Upper lobe of left lung (tissue), 6 donors: Measurements from ENCODE around the gene MYO18B. TPM values are rescaled to one million over a fixed set of nuclear protein-coding genes. Genes with fewer than 3 reads are reported as not detected.
"Not testable (repeated sequence)": the region's sequence is repeated elsewhere in the genome, so short reads cannot be mapped to it uniquely, and the experiment has no call there.

Experiments
- ATAC-seq, 2 donors: fragments of 200-7000 bp; cut with Tn5 transposase; one replicate each; pipeline ENCODE4 v1.9.1; 2022; ENCODE audit warnings: mild to moderate bottlenecking in 2 of 2, moderate library complexity in 2 of 2; ENCODE audit not compliant: low FRiP score in 2 of 2
- DNase-seq, 2 donors: peaks; one replicate each; pipeline ENCODE4 v3.0.0-alpha.2; 2019 to 2020
- H3K27ac ChIP-seq, 4 donors: fragments of 200-600 bp; sonication (generic); one replicate each; pipeline ENCODE4 v1.5.1; 2016 to 2019
- H3K27me3 ChIP-seq, 4 donors: fragments of 200-600 bp; sonication (generic); one replicate each; pipeline ENCODE4 v1.5.1; 2017 to 2019
- H3K36me3 ChIP-seq, 4 donors: fragments of 200-600 bp; sonication (generic); one replicate each; pipeline ENCODE4 v1.5.1; 2016 to 2019
- H3K4me1 ChIP-seq, 4 donors: fragments of 200-600 bp; sonication (generic); one replicate each; pipeline ENCODE4 v1.5.1; 2018 to 2019
- H3K4me3 ChIP-seq, 4 donors: fragments of 200-600 bp; sonication (generic); one replicate each; pipeline ENCODE4 v1.5.1; 2017 to 2019; ENCODE audit warnings: mild to moderate bottlenecking in 2 of 4, moderate library complexity in 1 of 4
- H3K9me3 ChIP-seq, 4 donors: fragments of 200-600 bp; sonication (generic); one replicate each; pipeline ENCODE4 v1.5.1; 2018 to 2019
- EP300 ChIP-seq, 4 donors: sonication (generic); formaldehyde crosslinking; IDR thresholded peaks; one replicate each; pipeline ENCODE4 v1.5.1; 2017; ENCODE audit warnings: antibody characterized with exemption in 4 of 4, control low read depth in 2 of 4
- POLR2A ChIP-seq, 4 donors: fragments of 450-650 bp; IDR thresholded peaks; one replicate each; pipeline ENCODE4 v1.5.1; 2016 to 2017; ENCODE audit warnings: antibody characterized with exemption in 4 of 4, mild to moderate bottlenecking in 2 of 4
- POLR2AphosphoS5 ChIP-seq, 2 donors: sonication (generic); formaldehyde crosslinking; IDR thresholded peaks; one replicate each; pipeline ENCODE4 v1.5.1; 2017; ENCODE audit warnings: antibody characterized with exemption in 2 of 2
- WGBS, 2 donors: methylation state at CpG; one replicate each; pipeline ENCODE4 v1.1.5; 2017 to 2018; 5-methylcytosine and 5-hydroxymethylcytosine counted together
- total RNA-seq, 6 donors: library from RNA; depleted of rRNA in 4 of 6; stranded (reverse); fragments of >200 nt in 4 of 6; gene quantifications; one replicate each; pipeline versions ENCODE4 v1.1.0 to v1.2.1, GENCODE V29; 2016 to 2021
- TF ChIP-seq, protein P1 (sequence below), 6 experiments: fragments of 450-650 bp in 4 of 6; fragments of 200-600 bp in 2 of 6; sonication (generic) in 2 of 6; IDR thresholded peaks; one replicate each; pipeline ENCODE4 v1.5.1; 2016 to 2019; ENCODE audit warnings: antibody characterized with exemption in 6 of 6
- donor health status: DM: no; HTN: no; CAD: no; lungs with moderate emphysema.
- donor health status: DM: no; HTN: yes; CAD: no; lungs with severe emphysema.

MYO18B gene
- total RNA-seq, 6 donors from 2014 or later = 0.09 to 1.3 (median 0.17) TPM; not detected in 3

DNA sequence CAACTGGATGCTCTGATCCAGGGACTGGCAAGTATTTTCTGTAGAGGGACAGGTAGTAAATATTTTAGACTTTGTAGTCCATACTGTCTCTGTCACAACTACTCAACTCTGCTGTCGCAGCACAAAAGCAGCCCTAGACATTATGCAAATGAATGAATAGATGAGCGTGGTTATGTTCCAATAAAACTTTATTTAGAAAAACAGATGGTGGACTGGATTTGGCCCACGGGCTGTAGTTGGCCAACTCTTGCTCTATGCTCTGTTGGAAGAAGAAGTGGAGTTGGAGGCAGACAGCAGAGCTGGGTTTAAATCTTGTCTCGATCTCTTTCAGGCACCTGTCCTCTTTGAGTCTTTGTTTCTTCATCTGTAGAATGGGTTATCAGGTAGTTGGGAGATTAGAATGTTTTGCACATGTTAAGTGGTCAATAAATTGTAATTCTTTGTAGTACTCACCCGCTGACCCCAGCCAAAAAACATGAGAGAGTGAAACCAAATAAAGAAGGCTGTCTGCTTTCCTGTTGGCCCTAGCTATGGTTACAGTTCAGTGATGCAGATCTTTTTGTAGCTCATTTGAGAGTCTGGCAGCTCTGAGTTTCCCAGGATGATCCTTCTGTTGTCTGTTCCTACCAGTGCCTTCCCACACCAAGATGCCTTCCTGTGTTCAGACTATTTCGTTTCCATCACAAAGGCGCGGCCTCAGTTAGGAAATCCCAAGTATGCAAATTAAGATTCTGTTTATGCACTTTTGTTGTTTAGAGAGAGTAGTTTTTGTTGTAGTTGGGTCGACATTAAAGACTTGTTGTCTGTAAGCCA is 229.2 kb downstream of the MYO18B start:
- ATAC-seq = no peak
- TF ChIP-seq POLR2AphosphoS5 (IDR thresholded peaks at IDR 0.05) = no peak
- TF ChIP-seq, protein P1, sequence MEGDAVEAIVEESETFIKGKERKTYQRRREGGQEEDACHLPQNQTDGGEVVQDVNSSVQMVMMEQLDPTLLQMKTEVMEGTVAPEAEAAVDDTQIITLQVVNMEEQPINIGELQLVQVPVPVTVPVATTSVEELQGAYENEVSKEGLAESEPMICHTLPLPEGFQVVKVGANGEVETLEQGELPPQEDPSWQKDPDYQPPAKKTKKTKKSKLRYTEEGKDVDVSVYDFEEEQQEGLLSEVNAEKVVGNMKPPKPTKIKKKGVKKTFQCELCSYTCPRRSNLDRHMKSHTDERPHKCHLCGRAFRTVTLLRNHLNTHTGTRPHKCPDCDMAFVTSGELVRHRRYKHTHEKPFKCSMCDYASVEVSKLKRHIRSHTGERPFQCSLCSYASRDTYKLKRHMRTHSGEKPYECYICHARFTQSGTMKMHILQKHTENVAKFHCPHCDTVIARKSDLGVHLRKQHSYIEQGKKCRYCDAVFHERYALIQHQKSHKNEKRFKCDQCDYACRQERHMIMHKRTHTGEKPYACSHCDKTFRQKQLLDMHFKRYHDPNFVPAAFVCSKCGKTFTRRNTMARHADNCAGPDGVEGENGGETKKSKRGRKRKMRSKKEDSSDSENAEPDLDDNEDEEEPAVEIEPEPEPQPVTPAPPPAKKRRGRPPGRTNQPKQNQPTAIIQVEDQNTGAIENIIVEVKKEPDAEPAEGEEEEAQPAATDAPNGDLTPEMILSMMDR (IDR thresholded peaks at IDR 0.05) = no peak
- no peak for TF ChIP-seq POLR2A (IDR thresholded peaks at IDR 0.05)
- TF ChIP-seq EP300 (IDR thresholded peaks at IDR 0.05) = no peak
- no peak overlapping the region for H3K4me3 ChIP-seq

DNA sequence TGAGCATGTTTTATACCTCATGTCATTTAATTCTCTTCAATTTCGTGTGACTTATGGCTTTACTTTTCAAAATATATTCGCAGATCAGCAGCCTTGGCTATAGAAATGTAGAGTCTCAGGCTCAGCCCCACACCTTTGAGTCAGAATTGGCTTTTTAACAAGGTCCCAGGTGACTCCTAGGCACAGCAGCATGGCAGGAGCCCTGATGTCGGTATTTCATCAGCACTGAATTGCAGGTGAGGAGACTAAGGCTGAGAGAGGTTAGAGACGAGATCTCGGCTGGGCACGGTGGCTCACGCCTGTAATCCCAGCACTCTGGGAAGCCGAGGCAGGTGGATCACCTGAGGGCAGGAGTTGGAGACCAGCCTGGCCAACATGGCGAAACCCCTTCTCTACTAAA is 230.4 kb downstream of the MYO18B start:
- Histone ChIP-seq H3K4me1 (no peaks in the 10 kb centered on the region), H3K9me3 (no peaks in the 10 kb centered on the region), H3K4me3 (no peak overlapping the region), H3K36me3 (no peaks in the 10 kb centered on the region), H3K27ac (no peak overlapping the region), H3K27me3 (no peaks in the 10 kb centered on the region)
- ATAC-seq = no peak
- no peak for DNase-seq
- 73 to 79% methylated on average over 8 to 9 of the region's 9 CpGs for WGBS, 2 donors
- TF ChIP-seq, protein P1 (IDR thresholded peaks at IDR 0.05) = no peak
- TF ChIP-seq EP300 (IDR thresholded peaks at IDR 0.05) (no peak), POLR2A (IDR thresholded peaks at IDR 0.05) (no peak), POLR2AphosphoS5 (IDR thresholded peaks at IDR 0.05) (no peak)

More for the DNA sequence above, 229.2 kb downstream of the MYO18B start:
- H3K4me1 ChIP-seq = no peaks in the 10 kb centered on the region
- no peak for DNase-seq
- no peak overlapping the region for H3K27ac ChIP-seq
- H3K9me3 ChIP-seq = no peaks in the 10 kb centered on the region
- no peaks in the 10 kb centered on the region for H3K27me3 ChIP-seq
- no peaks in the 10 kb centered on the region for H3K36me3 ChIP-seq
- WGBS, 2 donors = 70 to 71% methylated on average over 9 of the region's 9 CpGs

DNA sequence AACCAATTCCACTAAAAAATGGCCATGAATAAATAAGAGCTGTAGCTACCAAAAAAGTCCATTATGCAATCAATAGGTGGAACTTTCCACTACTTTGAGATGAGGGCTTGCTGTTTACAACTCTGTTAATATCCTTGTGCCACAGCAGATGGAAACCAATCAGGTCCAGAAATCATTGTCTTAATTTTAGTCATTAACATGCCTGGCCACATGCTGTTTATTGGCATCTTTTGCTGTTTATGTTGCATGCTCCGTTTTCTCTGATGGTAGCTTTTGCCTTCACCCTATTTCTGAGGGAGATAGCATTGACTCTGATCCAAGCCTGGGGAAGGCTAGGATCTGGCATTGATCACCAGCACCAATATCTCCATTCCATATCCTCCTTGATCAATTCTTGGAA is 234.4 kb downstream of the MYO18B start:
- H3K27ac ChIP-seq = no peak overlapping the region
- no peaks in the 10 kb centered on the region for H3K36me3 ChIP-seq
- TF ChIP-seq, protein P1 (IDR thresholded peaks at IDR 0.05) = no peak
- TF ChIP-seq POLR2AphosphoS5 (IDR thresholded peaks at IDR 0.05) (no peak), POLR2A (IDR thresholded peaks at IDR 0.05) (no peak), EP300 (IDR thresholded peaks at IDR 0.05) (no peak)
- no peaks in the 10 kb centered on the region for H3K27me3 ChIP-seq
- no peak for ATAC-seq
- H3K9me3 ChIP-seq = no peaks in the 10 kb centered on the region
- no peak for DNase-seq
- 73 to 81% methylated on average over 1 of the region's 1 CpG for WGBS, 2 donors
- H3K4me3 ChIP-seq = no peak overlapping the region
- no peaks in the 10 kb centered on the region for H3K4me1 ChIP-seq

DNA sequence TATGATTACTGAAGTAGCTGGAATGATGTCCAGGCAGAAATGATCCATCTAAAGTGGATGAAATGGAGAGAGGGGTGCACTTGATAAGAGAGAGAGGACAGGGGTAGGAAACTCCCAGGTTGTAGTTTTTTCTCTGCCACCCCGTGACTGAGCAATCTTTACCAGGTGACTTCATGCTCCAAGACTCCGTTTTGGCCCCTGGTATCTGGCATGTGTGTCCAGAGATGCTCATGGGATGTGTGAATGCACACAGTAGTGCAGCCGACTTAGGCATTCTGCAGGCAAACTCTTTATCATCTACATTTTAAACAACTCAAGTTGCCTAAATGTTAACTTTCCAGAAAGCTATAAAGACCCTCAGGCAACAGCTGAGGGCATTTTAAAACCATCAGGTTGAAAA is 238.0 kb downstream of the MYO18B start:
- Histone ChIP-seq H3K4me3 (no peak overlapping the region), H3K9me3 (no peaks in the 10 kb centered on the region), H3K4me1 (no peaks in the 10 kb centered on the region), H3K27me3 (no peaks in the 10 kb centered on the region), H3K36me3 (no peaks in the 10 kb centered on the region), H3K27ac (no peak overlapping the region)
- no peak for ATAC-seq
- no peak for DNase-seq
- TF ChIP-seq POLR2A (IDR thresholded peaks at IDR 0.05) = no peak
- TF ChIP-seq, protein P1 (IDR thresholded peaks at IDR 0.05) = no peak
- no peak for TF ChIP-seq EP300 (IDR thresholded peaks at IDR 0.05)
- TF ChIP-seq POLR2AphosphoS5 (IDR thresholded peaks at IDR 0.05) = no peak
- WGBS, 2 donors = 68 to 74% methylated on average over 3 of the region's 3 CpGs

DNA sequence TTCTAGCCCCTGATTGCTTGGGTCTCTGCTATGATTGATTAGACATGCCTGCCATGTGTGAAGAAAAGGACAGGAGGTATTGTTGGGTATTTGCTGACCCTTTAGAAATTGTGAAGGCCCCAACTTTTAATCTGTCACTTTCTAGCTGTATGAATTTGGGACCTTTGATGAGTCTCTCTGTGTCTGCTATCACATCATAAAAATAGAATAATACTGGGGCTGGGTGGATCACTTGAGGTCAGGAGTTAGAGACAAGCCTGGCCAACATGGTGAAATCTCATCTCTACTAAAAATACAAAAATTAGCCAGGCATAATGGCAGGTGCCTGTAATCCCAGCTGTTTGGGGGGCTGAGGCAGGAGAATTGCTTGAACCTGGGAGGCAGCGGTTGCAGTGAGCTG is 242.9 kb downstream of the MYO18B start:
- 93 to 95% methylated on average over 1 of the region's 1 CpG for WGBS, 2 donors
- H3K9me3 ChIP-seq, DNase-seq, H3K4me1 ChIP-seq, ATAC-seq, H3K36me3 ChIP-seq, H3K27ac ChIP-seq, H3K4me3 ChIP-seq, H3K27me3 ChIP-seq: not testable (repeated sequence)
